ENCODE measurements around the gene DUOXA2.

DUOXA2 gene

DNA sequence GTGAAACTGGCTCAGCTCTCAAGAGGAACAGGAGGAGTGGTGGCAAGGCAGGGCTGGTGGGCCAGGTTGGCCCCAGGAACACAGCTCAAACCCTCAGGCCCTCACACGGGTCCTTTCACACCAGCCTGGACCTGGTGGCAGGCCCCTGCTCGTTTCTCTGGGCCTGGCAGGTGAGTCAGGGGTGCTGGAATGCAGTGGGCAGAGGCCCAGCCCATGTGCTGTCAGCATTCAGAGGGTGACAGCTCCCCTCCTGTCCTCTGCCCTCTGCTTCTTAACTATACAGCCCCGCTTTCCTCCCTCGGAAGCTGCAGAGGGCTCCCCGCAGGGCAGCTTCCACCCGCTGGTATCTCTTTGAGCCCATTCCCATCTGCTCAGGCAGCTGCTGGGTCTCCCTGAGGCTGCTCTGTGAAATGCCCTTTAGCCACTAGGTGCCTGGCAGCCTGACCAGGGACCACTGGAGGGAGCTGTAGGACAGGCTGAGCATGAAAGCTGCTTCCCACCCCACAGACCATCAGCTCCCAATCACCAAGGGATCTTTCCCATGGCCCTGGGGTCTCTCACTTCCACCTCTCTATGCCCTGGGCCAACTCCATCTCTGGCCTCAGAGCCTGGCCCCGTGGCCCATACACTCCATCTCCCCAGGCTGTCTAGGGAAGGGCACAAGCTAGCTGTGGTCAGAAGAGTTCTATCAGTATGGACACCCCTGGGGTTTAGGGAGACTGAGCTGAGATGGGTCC, 48.8 kb downstream of the DUOXA2 start:
- DNase-seq (ENCODE audit: low read depth): no peak

DNA sequence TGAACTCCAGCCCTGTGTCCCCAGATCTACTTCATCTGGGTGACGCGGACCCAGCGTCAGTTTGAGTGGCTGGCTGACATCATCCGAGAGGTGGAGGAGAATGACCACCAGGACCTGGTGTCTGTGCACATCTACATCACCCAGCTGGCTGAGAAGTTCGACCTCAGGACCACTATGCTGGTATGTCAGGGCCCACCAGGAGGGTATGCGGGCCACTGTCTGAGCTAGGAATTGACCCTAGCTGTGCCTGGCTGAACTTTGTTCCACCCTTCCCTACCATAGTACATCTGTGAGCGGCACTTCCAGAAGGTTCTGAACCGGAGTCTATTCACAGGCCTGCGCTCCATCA, 49.4 kb downstream of the DUOXA2 start:
- DNase-seq (ENCODE audit: low read depth): no peak

DNA sequence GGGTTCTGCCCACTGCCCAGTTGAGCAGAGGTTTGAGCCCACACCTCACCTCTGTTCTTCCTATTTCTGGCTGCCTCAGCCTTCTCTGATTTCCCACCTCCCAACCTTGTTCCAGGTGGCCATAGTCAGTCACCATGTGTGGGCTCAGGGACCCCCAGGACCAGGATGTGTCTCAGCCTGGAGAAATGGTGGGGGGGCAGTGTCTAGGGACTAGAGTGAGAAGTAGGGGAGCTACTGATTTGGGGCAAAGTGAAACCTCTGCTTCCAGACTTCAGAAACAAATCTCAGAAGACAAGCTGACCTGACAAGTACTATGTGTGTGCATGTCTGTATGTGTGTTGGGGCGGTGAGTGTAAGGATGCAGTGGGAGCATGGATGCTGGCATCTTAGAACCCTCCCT, 50.8 kb downstream of the DUOXA2 start:
- DNase-seq (ENCODE audit: low read depth): no peak

DNA sequence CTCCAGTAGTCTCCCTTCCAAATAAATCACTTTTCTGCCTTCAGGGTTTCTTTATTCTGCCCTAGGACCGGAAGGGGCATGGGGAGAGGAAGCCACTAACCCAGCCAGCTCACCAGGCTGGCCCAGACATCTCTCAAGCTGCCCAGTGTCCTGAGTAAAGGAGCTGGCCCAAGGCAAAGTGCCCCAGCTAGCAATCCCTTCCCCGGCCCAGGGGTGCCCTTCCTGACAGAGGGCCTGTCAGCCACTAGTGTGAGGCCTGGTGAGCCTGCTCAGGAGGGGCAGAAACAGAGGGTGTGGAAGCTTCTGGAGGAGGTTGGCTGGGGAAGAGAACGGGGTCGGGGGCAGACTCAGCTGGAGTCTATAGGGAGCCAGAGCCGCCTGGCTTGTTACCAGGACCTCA, 51.4 kb downstream of the DUOXA2 start:
- DNase-seq (ENCODE audit: low read depth): no peak

DNA sequence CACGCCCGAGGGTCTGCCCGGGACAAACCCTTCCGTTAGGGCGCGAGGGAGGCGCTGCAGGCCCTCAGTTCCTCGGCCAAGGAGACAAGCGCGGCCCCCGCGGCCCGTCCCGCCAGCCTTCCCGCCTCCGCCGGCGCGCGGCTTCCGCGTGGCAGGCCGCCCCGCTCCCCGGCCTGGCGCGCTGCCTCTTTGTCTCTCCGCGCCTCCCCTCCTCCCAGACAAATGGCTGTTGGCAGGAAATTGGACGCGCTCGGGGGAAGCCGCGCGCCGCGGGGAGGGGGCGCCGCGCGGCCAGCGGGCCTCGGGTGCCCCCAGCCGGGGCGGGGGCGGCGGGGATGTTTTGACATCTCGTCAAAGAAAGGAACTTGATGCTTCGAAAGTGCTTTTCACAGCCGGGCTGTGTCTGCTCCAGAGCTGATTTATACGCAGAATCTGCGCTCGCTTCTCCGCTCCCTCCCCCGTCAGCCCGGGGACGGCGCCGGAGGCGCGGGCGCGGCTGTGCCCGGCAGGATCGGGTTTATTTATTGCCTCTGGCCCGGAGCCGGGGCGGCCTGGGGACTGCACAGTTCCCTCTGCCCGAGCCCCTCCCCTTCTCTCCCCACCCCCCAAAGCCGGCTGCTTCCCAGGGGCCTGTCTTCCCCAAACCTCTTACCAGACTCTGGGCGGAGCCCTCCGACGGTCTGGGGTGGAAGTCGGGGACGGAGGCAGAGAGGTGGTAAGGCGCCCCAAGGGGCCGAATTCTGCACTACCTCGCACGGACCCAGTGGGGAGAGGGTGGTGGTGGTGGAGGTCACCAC, 52.9 kb downstream of the DUOXA2 start:
- DNase-seq (ENCODE audit: low read depth): peak; percentile 61

DNA sequence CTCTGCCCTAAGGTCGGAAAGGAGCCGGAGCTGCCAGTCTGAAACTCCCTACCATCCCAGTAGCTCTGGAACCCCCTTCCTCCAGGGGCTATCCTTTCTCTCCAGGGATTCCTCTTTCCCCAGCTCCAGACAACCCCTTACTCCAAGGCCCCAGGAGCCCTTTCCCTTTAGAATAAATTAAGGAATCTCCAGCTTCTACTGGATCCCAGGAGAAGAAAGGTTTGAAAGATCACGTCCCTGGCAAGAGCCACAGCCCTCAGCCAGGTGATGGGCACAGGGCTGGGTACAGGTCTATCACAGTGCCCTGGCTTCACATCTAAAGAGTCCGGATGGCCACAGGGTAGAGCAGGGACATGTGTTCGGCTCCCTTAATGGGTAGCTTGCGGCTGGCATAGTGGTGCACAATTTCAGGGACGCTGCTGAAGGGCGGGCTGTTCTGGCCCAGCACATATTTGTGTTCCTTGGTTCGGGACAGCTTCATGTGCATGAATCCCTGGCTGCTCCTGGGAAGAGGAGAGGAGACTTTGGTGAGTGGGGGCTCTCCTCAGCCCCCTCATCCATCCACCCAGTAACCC, 53.6 kb downstream of the DUOXA2 start:
- no peak for DNase-seq (ENCODE audit: low read depth)

Data from T-helper 22 cell (primary cell).